T47D (cell line): Measurements from ENCODE around the gene ANO2.
A peak's percentile ranks its signal among the peaks of the same experiment; 100 is the strongest.

ENCODE experiments used
- DNase-seq, 2 experiments: peaks; one replicate each; pipeline versions ENCODE4 v3.0.0 to v3.0.0-alpha.2; 2011 to 2012; ENCODE audit warnings: low read depth in 1 of 2, low spot score in 1 of 2
- JUND ChIP-seq: IDR thresholded peaks from 2 replicates; pipeline ENCODE4 v1.6.1; 2012; ENCODE audit warnings: low read depth
- in situ Hi-C: cut with HindIII; loops from 2 replicates; pipeline ENCODE4 v1.10.0; 2016; ENCODE audit warnings: low sequenced_read_pairs, low pct_unique_long_range_greater_than_20kb

ANO2 gene

DNA sequence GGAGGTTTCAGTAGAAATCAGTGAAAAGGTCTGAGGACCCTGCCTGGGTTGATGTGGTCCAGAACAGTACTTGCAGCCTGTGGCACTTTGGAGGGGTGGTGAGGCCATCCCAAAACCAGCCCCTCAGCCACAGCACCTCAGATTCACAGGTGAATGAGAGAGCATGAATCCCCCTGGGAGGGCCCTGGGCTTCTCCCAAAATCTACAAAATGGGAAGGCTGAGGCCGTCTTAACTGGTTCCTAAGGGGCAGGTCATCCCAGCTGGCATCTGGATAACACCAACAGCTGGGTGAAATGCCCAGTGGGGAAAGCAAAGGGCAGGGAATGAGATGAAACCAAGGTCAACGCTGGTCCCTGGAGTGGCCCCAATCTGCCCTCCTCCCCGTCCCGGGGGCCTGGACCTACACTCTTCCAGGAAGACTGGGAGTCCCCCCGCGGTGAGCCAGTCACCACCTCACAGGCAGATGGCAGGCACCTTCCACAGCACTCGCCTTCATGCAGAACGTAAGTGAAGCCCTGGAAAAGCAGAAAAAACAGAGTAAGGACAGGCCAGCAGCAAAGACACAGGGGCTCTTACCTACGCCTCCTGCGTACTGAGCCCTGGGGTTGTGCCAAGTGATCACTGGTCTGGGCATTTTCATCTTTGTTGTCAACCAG lies 26.3 kb upstream of the ANO2 start:
- TF ChIP-seq JUND: no peak
- DNase-seq: no peak
- in situ Hi-C loops: no loop called here

DNA sequence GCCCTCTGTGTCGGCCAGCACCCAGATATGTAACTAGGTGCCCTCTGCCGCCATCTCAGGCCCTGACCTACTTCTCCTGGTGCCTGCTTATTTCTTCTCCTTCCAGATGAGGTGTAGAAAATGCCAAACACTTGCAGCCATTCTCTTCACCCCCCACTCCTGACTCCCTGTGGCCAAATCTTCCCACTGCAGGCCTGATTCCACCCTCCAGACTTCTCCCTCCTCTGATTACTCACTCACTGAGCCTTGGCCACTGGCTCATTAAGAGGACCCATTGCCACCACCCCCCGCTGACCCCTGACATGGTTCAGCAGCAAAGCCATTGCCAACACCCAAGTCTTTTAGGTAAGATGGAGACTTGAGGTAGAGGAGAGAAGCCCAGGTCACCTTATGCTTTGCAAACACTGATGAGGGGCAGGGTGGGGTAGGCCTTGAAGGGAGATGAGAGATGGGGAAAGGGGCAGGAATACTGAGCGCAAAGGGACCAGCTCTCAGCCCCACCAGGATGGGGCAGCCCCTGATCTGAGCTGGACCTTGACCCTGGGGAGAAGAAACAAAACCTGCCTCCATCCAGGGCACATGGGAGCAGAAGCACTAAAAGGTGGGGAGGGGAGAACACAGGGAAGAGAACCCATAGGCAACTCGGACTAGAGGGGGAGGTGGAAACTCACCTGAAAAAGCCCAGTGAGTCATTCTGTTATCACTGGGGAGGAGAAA lies 25.1 kb upstream of the ANO2 start:
- DNase-seq: peak in 1 of 2 experiments; percentile 7
- in situ Hi-C loops: no loop called here
- no peak for TF ChIP-seq JUND

- DNase-seq: no peak
- no peak for TF ChIP-seq JUND
- in situ Hi-C loops: no loop called here
Observed at GRCh38 chr12:5969156-5969973, 24.3 kb upstream of the ANO2 start.

DNA sequence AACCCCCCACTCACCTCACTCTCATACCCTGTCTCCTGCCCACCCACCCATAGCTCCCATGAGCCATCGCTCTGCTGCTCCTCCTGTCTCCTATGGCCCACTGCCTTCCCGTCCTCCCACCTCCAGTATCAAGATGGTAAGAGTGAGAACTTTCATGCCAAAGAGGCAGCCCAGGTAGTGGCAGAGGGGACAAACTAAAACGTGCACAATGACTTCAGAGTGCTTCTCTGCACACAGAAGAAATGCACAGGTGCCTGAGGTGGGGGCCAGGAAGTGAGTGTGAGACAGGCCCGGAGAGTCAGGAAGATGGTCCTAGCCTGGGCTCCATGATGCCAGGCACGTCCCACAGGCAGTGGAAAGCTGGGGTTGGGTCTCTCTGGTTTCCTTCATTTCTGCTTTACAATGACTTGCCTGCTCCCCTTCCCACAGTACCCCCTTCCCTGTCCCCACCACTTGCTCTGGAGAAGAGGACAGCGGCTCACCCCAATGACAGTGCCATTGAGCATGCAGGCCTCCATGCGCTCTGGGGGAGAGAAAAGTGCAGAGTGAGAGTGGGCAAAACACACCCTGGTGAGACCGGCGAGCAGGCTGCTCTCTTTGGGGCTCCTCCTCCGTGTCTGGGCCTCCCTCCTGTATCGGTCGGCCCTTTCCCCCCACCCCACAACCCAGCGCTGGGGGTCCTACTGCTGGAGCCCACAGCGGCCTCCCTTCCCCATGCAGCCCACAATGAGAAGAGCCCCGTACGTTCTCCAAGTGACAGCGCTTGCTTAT lies 22.8 kb upstream of the ANO2 start:
- no peak for DNase-seq
- no peak for TF ChIP-seq JUND
- in situ Hi-C loops: no loop called here

- in situ Hi-C loops: no loop called here
- DNase-seq: no peak
- no peak for TF ChIP-seq JUND
Observed at GRCh38 chr12:5966486-5967095, 21.5 kb upstream of the ANO2 start.

GRCh38 chr12:5965950-5966383 lies 20.9 kb upstream of the ANO2 start:
- DNase-seq: peak in 1 of 2 experiments; percentile 27

GRCh38 chr12:5964913-5965900 lies 20.1 kb upstream of the ANO2 start:
- in situ Hi-C loops: no loop called here
- no peak for DNase-seq
- TF ChIP-seq JUND: no peak

More at GRCh38 chr12:5965950-5966383, 20.9 kb upstream of the ANO2 start:
- TF ChIP-seq JUND: no peak
- in situ Hi-C loops: no loop called here

- DNase-seq: no peak
- TF ChIP-seq JUND: no peak
- in situ Hi-C loops: no loop called here
Observed at GRCh38 chr12:5963515-5963914, 18.5 kb upstream of the ANO2 start.

DNA sequence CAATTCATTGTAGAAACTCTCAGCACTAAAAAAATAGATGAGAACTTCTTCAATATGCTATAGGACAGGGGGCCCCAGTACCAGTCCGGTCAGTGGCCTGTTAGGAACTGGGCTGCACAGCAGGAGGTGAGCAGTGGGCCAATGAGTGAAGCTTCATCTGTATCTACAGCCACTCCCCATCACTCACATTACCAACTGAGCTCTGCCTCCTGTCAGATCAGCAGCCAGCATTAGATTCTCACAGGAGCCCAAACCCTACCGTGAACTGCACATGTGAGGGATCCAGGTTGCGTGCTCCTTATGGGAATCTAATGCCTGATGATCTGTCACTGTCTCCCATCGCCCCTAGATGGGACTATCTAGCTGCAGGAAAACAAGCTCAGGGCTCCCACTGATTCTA lies 15.7 kb upstream of the ANO2 start:
- DNase-seq: no peak
- TF ChIP-seq JUND: no peak
- in situ Hi-C loops: no loop called here

DNA sequence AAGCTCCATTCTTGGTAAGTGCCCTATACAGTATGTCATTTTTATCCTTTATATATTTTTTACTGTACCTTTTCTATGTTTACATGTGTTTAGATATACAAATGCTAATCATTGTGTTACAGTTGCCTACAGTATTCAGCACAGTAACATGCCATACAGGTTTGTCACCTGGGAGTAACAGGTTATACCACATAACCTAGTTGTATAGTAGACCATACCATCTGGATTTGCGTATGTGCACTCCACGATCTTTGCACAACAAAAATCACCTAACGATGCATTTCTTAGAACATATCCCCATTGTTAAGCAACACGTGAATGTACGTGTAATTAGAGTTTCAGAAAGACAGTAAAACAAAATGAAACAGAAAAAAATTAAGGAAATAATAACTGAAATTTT lies 11.9 kb upstream of the ANO2 start:
- in situ Hi-C loops: no loop called here
- peak in 1 of 2 experiments; percentile 20 for DNase-seq
- TF ChIP-seq JUND: no peak

DNA sequence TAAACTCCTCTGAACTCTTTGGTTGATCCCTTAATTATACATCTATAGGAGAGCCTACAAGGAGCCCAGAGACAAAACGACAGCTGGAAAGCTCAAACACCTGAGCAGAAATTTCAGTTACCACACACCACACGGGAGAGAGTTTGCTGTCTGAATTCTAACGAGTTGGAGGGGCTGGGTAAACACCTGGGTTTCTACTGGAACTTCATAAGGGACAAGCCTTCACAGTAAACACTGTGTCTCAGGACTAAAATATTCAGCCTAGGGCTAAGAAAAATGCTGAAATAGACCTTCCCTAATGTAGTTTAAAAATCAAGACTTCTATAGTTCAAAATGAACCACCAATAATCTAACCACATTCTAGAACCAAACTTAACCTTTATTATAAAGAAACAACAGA lies 9.6 kb upstream of the ANO2 start:
- DNase-seq: no peak
- in situ Hi-C loops: no loop called here
- TF ChIP-seq JUND: no peak
